C4-2B (cell line): ENCODE measurements around the gene MSMB.

ENCODE experiments used
- CTCF ChIP-seq: fragments of 450-650 bp; conservative IDR thresholded peaks from 2 replicates; pipeline ENCODE4 v1.5.1; 2017; ENCODE audit warnings: mild to moderate bottlenecking
- ZFX ChIP-seq: fragments of 450-650 bp; IDR thresholded peaks from 2 replicates; pipeline ENCODE4 v1.6.1; 2017

- TF ChIP-seq CTCF, result no peak
- no peak for TF ChIP-seq ZFX
Measured at GRCh38 chr10:46005383-46005782, 40.7 kb downstream of the MSMB start.
